ENCODE measurements around the gene PRR7. TPM values are rescaled to one million over a fixed set of nuclear protein-coding genes. Genes with fewer than 3 reads are reported as not detected.

PRR7 gene
- total and polyA plus RNA-seq, 7 donors, result 0.39 to 3.8 (median 1.8) TPM

GRCh38 chr5:177458912-177459350 is 12.3 kb downstream of the PRR7 start:
- Histone ChIP-seq H3K27me3 (ENCODE audit: insufficient read depth in 3 of 3, low read length in 2 of 3) (no peaks in the 10 kb centered on the region), H3K36me3 (ENCODE audit: insufficient read depth in 1 of 2, low read depth in 1 of 2) (peaks cover 0 to 4% of the 10 kb centered on the region in 2 donors), H3K4me1 (peaks cover 15% of the 10 kb centered on the region), H3K27ac (no peak overlapping the region), H3K9me3 (no peaks in the 10 kb centered on the region), H3K4me3 (no peak overlapping the region)
- no peak for TF ChIP-seq CTCF (IDR thresholded peaks at IDR 0.05)
- DNase-seq (peak in 1 of 2 donors; percentile 53), ATAC-seq (no peak)
- intact Hi-C loops (cut with DNase I), result loop anchor here in 1 of 2 donors (10.0 kb wide), 1 partner anchor 144 kb away; the partner anchor contains the start of gene MXD3
- 87 to 92% (median 87%) methylated on average over 14 of the region's 14 CpGs for WGBS, 3 donors

GRCh38 chr5:177459357-177459756 is 12.7 kb downstream of the PRR7 start:
- DNase-seq (no peak), ATAC-seq (no peak)
- TF ChIP-seq CTCF (IDR thresholded peaks at IDR 0.05), result no peak
- WGBS, 3 donors, result 88 to 94% (median 93%) methylated on average over 11 of the region's 11 CpGs
- intact Hi-C loops (cut with DNase I), result loop anchor here in 1 of 2 donors (10.0 kb wide), 1 partner anchor 145 kb away; the partner anchor contains the start of gene MXD3
- Histone ChIP-seq H3K4me3 (no peak overlapping the region), H3K36me3 (ENCODE audit: insufficient read depth in 1 of 2, low read depth in 1 of 2) (peaks cover 0 to 4% of the 10 kb centered on the region in 2 donors), H3K27ac (no peak overlapping the region), H3K27me3 (ENCODE audit: insufficient read depth in 3 of 3, low read length in 2 of 3) (no peaks in the 10 kb centered on the region), H3K9me3 (no peaks in the 10 kb centered on the region), H3K4me1 (peaks cover 11% of the 10 kb centered on the region)

GRCh38 chr5:177459819-177460628 is 13.4 kb downstream of the PRR7 start:
- H3K4me1 ChIP-seq, result peaks cover 11% of the 10 kb centered on the region
- H3K27me3 ChIP-seq (ENCODE audit: insufficient read depth in 3 of 3, low read length in 2 of 3), result no peaks in the 10 kb centered on the region
- intact Hi-C loops (cut with DNase I), result loop anchor here in 1 of 2 donors (10.0 kb wide), 1 partner anchor 145 kb away; the partner anchor contains the start of gene MXD3
- peaks cover 0 to 5% of the 10 kb centered on the region in 2 donors for H3K36me3 ChIP-seq (ENCODE audit: insufficient read depth in 1 of 2, low read depth in 1 of 2)
- no peak overlapping the region for H3K27ac ChIP-seq
- H3K4me3 ChIP-seq, result no peak overlapping the region
- WGBS, 3 donors, result 92 to 96% (median 92%) methylated on average over 24 to 28 of the region's 28 CpGs
- DNase-seq, result peak in 1 of 2 donors; percentile 55
- ATAC-seq, result no peak
- no peaks in the 10 kb centered on the region for H3K9me3 ChIP-seq
- no peak for TF ChIP-seq CTCF (IDR thresholded peaks at IDR 0.05)

- TF ChIP-seq CTCF (IDR thresholded peaks at IDR 0.05), result no peak
- peaks cover 0 to 23% of the 10 kb centered on the region in 2 donors for H3K36me3 ChIP-seq (ENCODE audit: insufficient read depth in 1 of 2, low read depth in 1 of 2)
- 73 to 76% (median 75%) methylated on average over 27 of the region's 27 CpGs for WGBS, 3 donors
- intact Hi-C loops (cut with DNase I), result no loop called here
- H3K9me3 ChIP-seq, result no peaks in the 10 kb centered on the region
- DNase-seq (peak in 1 of 2 donors; percentile 74), ATAC-seq (peak in 2 of 4 donors; percentile 21 to 24)
- H3K4me1 ChIP-seq, result peaks cover 3% of the 10 kb centered on the region
- H3K27me3 ChIP-seq (ENCODE audit: insufficient read depth in 3 of 3, low read length in 2 of 3), result no peaks in the 10 kb centered on the region
- peak overlapping the region; percentile 32 for H3K27ac ChIP-seq
- H3K4me3 ChIP-seq, result peak overlapping the region; percentile 28
Observed at GRCh38 chr5:177462021-177462670, 15.5 kb downstream of the PRR7 start.

Data from psoas muscle (tissue), 8 donors.